Muscle of back (tissue), 11 donors: ENCODE measurements around the gene AXDND1. TPM values are rescaled to one million over a fixed set of nuclear protein-coding genes. Genes with fewer than 3 reads are reported as not detected.

ENCODE experiments used
- DNase-seq, 3 donors: peaks; one replicate each; pipeline versions ENCODE4 v3.0.0 to v3.0.0-alpha.2; 2013
- polyA plus RNA-seq, 10 donors: library from polyadenylated mRNA; unstranded; fragments of 120-200 nt; gene quantifications; one replicate each; pipeline ENCODE4 v1.2.1, GENCODE V29; 2013; ENCODE audit not compliant: insufficient read length in 10 of 10

The AXDND1 gene
- polyA plus RNA-seq, 10 donors = 0.08 to 0.30 (median 0.13) TPM; not detected in 4

GRCh38 chr1:179558078-179558477 is 192.3 kb downstream of the AXDND1 start:
- DNase-seq = no peak

- no peak for DNase-seq
Observed at GRCh38 chr1:179575497-179576314, 209.9 kb downstream of the AXDND1 start, which contains the start of gene NPHS2. TSS of gene NPHS2 (minus strand) at chr1:179575948. CDS start at chr1:179575864, 84 bp downstream.

DNA sequence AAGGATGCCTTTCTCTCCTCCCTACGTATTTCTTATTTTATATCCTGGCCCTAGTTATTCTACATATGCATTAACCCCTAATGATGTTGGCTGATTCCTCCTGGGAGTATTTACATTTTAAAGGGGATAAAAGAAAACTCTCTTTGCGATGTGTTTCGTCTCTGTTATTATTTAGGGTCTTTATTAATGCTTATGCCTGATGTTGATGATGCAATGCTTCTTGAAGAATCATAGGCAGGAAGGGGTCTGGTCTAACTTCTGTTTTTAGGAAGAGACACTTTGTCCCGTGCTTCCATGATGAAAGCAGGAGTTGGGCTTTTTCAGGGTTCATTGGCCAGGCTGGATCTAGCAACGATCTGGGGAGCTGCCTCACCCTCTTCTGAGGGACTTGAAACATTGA is 210.7 kb downstream of the AXDND1 start:
- DNase-seq = no peak

DNA sequence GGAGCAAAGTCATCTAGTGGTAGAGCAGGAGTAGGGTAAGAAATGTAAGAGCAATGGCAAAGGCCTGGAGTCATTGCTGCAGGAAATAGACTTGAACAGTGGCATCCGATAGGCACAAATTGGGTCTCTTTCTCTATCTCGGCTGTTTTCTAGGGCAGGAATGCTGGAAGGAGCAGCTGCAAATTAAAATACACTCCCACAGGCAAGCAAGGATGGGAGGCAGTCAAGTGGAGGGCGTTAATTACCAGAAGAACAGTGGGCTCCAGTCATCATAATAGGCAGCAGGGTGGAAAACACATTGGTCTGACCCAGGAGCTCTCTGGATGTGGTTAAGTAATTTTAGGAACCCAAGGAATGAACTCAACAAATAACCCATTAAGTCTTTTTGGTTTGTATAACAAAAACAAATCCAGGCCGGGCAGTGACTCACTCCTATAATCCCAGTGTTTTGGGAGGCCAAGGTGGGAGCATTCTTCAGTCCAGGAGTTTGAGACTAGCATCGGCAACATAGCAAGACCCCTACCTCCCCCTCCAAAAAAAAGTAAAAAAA is 218.1 kb downstream of the AXDND1 start:
- no peak for DNase-seq

GRCh38 chr1:179586107-179586823 is 220.5 kb downstream of the AXDND1 start:
- DNase-seq = peak; percentile 26 to 89 (median 63)

DNA sequence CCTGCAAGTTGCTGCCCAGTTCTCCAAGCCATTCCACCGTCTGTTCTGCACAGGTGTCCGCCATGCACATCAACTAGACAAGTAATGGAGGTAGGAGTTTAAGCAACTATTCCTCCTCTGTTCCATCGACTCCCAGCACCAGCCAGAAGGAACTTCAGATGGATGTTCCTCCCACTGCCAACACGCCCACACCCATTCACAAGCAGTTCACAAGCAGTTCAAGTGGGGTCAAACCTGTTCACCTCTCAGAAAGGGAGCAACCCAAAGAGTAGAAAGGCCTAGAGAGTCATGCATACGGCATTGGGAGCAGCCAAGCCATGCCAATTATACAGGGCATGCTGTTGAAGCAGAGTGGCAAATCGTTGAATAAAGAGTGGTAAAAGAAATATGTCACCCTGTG is 221.6 kb downstream of the AXDND1 start:
- DNase-seq = no peak

DNA sequence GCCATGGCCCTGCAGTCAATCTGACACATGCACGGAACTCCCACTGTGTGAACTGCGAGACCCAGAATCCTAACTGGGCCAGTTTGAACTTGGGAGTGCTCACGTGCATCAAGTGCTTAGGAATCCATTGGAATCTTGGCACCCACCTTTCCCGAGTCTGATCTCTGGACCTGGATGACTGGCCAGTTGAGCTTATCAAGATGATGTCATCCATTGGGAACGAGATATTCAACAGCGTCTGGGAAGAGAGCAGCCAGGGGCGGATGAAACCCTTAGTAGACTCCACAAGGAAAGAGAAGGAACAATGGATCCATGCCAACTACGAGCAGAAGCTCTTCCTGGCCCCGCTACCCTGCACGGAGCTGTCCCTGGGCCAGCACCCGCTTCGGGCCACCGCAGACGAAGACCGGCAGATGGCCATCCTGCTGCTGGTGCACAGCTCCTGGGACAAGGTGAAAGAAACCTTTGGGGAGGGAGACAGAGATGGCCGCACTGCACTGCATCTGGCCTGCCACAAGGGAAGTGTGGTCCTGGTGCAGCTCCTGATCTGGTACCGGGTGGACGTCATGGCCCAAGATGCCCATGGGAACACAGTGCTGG is 222.8 kb downstream of the AXDND1 start:
- no peak for DNase-seq

DNA sequence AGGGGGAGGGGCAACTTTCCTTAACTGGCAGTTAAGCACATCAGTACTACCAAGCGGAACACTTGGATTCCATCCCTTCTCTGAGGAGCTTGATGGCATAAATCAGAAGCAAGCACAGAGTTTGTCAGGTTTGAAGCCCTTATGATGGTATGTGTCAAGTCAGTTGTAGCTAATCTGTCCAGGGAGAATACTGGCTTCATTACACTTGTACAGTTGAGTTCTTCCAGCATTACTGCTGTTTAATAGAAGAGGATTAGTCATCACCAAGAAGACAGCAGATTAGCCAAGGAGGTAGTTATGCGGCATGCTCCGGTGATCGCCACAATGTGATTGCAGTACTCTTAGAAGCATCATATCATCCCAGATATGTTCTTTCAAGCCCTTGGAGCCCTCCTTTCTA is 223.7 kb downstream of the AXDND1 start:
- DNase-seq = no peak

DNA sequence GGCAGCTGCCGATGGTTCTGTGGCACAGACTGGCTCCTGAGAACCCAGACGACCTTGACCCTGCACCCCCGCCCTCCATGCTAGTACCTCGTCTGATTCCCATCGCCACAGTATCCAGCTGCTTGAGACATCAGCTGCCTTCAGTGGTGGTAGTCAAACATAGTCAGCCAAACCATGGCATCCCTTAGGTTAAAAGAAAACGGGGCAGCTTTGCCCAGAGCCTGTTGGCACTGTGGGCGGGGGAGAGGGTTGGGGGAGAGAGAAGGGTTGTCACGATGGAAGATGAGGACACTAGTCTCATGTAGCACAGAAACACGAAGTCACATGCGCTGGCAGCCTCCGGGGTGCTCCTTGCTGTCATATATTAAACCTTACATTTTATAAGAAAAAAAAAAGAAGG is 224.9 kb downstream of the AXDND1 start:
- no peak for DNase-seq

DNA sequence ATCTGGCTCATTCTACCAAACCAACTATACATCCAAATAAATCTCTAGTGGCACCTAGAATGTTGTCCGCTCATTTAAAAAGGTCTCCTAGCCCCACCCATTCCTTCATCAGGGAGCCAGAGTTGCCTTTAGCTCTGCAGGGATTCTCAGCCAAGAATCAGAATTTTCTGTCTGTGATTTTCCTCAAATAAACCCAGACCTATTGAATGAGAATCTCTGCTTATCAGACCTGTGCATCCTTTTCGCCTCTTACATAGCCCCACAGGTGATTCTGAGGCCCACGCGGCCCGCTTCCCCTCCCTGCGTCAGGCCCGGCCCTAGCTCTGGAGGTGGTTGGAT is 225.5 kb downstream of the AXDND1 start:
- DNase-seq = no peak

- DNase-seq = peak in 1 of 3 donors; percentile 57
Observed at GRCh38 chr1:179591592-179592580, 226.1 kb downstream of the AXDND1 start, which contains the start of gene TDRD5. TSS of gene TDRD5 (plus strand) at chr1:179591832. CDS start at chr1:179592616, 784 bp downstream.

- no peak for DNase-seq
Observed at GRCh38 chr1:179598631-179599030, 232.9 kb downstream of the AXDND1 start.

DNA sequence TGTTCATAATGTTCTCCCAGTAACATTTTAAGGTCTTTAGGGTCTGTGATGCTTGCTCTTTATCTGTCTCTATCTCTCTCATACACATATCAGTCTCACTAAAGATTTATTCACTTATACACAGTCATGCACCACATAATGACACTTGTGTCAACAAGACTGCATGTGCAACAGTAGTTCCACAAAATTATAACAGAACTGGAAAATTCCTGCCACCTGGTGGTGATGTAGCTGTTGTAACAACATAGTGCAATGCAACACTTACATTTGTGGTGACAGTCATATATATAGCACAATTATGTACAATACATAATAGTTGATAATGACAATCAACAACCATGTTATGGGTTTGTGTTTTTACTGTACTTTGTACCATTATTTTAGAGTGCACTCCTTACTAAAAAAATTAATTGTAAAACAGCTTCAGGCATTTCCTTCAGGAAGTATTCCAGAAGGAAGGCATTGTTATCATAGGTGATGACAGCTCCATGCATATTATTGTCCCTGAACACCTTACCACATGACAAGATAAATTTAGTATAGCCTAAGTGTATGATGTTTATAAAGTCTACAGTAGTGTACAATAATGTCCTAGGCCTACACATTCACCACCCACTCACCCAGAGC is 234.0 kb downstream of the AXDND1 start:
- DNase-seq = no peak

DNA sequence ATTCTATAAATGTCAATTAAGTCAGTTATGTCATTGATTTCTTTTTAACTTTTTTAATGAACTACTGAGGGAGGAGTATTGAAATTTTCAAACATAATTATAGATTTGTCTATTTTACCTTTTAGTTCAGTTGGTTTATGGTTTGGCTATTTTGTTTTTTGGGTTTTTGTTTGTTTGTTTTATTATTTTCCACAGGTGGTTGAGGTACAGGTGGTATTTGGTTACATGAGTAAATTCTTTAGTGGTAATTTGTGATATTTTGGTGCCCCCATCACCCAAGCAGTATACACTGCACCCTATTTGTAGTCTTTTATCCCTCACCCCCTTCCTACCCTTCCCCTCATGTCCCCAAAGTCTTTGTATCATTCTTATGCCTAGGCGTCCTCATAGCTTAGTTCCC is 235.3 kb downstream of the AXDND1 start:
- DNase-seq = no peak

Other genes with a start within 250 kb of the AXDND1 start
- gene ABL2, start 136.3 kb upstream of the AXDND1 start, polyA plus RNA-seq = 1 to 10 TPM; 6.1 to 9.5 (median 8.1) TPM
- gene SOAT1, start 72.2 kb upstream of the AXDND1 start, polyA plus RNA-seq = 10 to 100 TPM in 5 of 10 donors, 1 to 10 TPM in 5; 7.3 to 13.6 (median 9.8) TPM
- gene NPHS2, start 210.0 kb downstream of the AXDND1 start, polyA plus RNA-seq = under 1 TPM in 4 of 10 donors, not detected in 6; 0.09 to 0.50 (median 0.13) TPM
- under 1 TPM in 3 of 10 donors, not detected in 7; 0.05 to 0.94 (median 0.26) TPM for gene TDRD5, start 225.9 kb downstream of the AXDND1 start, polyA plus RNA-seq